MG63 (cell line): Measurements from ENCODE around the gene HIP1. TPM values are rescaled to one million over a fixed set of nuclear protein-coding genes. Genes with fewer than 3 reads are reported as not detected.
"Not testable (repeated sequence)": the region's sequence is repeated elsewhere in the genome, so short reads cannot be mapped to it uniquely, and the experiment has no call there.

Source experiments
- DNase-seq: peaks from one replicate; pipeline ENCODE4 v3.0.0-alpha.2; 2020
- H3K27me3 ChIP-seq: fragments of 250-450 bp; sonication (Bioruptor Pico); 2 replicates; pipeline ENCODE4 v1.5.1; 2020; ENCODE audit warnings: mild to moderate bottlenecking, moderate library complexity
- H3K36me3 ChIP-seq: fragments of 250-450 bp; sonication (Bioruptor Pico); 2 replicates; pipeline ENCODE4 v1.5.1; 2020; ENCODE audit warnings: mild to moderate bottlenecking, moderate library complexity
- H3K4me3 ChIP-seq: fragments of 250-450 bp; sonication (Bioruptor Pico); 2 replicates; pipeline ENCODE4 v1.5.1; 2020; ENCODE audit warnings: mild to moderate bottlenecking, moderate library complexity
- H3K9me3 ChIP-seq: fragments of 250-450 bp; sonication (Bioruptor Pico); 2 replicates; pipeline ENCODE4 v1.5.1; 2020; ENCODE audit warnings: mild to moderate bottlenecking, moderate library complexity
- total RNA-seq: library from RNA; depleted of rRNA; stranded (reverse); fragments of >200 nt; shearing (Covaris generic); gene quantifications from 2 replicates; pipeline ENCODE4 v1.2.3, GENCODE V29; 2014; ENCODE audit warnings: low replicate concordance

Gene HIP1
- total RNA-seq, 1 experiment from 2014 or later: 5.2 TPM

GRCh38 chr7:75595766-75596165, 143.0 kb downstream of the HIP1 start:
- no peak for DNase-seq
- H3K4me3 ChIP-seq: no peak overlapping the region
- no peaks in the 10 kb centered on the region for H3K36me3 ChIP-seq
- H3K9me3 ChIP-seq: no peaks in the 10 kb centered on the region
- no peaks in the 10 kb centered on the region for H3K27me3 ChIP-seq

- not testable (repeated sequence) for H3K4me3 ChIP-seq, H3K36me3 ChIP-seq, H3K9me3 ChIP-seq, H3K27me3 ChIP-seq, DNase-seq
Measured at GRCh38 chr7:75593500-75594184, 145.1 kb downstream of the HIP1 start.

- DNase-seq: no peak
- Histone ChIP-seq H3K9me3 (no peaks in the 10 kb centered on the region), H3K27me3 (no peaks in the 10 kb centered on the region), H3K36me3 (no peaks in the 10 kb centered on the region), H3K4me3 (no peak overlapping the region)
Measured at GRCh38 chr7:75591467-75592255, 147.1 kb downstream of the HIP1 start.

GRCh38 chr7:75590373-75591005, 148.3 kb downstream of the HIP1 start:
- DNase-seq: no peak
- Histone ChIP-seq H3K9me3 (no peaks in the 10 kb centered on the region), H3K36me3 (no peaks in the 10 kb centered on the region), H3K27me3 (no peaks in the 10 kb centered on the region), H3K4me3 (no peak overlapping the region)

GRCh38 chr7:75584354-75584753, 154.4 kb downstream of the HIP1 start:
- Histone ChIP-seq H3K27me3 (no peaks in the 10 kb centered on the region), H3K4me3 (no peak overlapping the region), H3K36me3 (no peaks in the 10 kb centered on the region), H3K9me3 (no peaks in the 10 kb centered on the region)
- DNase-seq: no peak

- DNase-seq: no peak
- H3K9me3 ChIP-seq: no peaks in the 10 kb centered on the region
- H3K27me3 ChIP-seq: no peaks in the 10 kb centered on the region
- H3K4me3 ChIP-seq: no peak overlapping the region
- H3K36me3 ChIP-seq: no peaks in the 10 kb centered on the region
Measured at GRCh38 chr7:75583255-75583654, 155.5 kb downstream of the HIP1 start.

GRCh38 chr7:75579899-75580298, 158.8 kb downstream of the HIP1 start:
- Histone ChIP-seq H3K9me3 (no peaks in the 10 kb centered on the region), H3K36me3 (no peaks in the 10 kb centered on the region), H3K27me3 (no peaks in the 10 kb centered on the region), H3K4me3 (no peak overlapping the region)
- DNase-seq: no peak

GRCh38 chr7:75578081-75578480, 160.7 kb downstream of the HIP1 start:
- DNase-seq: no peak
- H3K27me3 ChIP-seq: no peaks in the 10 kb centered on the region
- H3K9me3 ChIP-seq: no peaks in the 10 kb centered on the region
- no peak overlapping the region for H3K4me3 ChIP-seq
- no peaks in the 10 kb centered on the region for H3K36me3 ChIP-seq

- Histone ChIP-seq H3K4me3 (no peak overlapping the region), H3K36me3 (no peaks in the 10 kb centered on the region), H3K9me3 (no peaks in the 10 kb centered on the region), H3K27me3 (no peaks in the 10 kb centered on the region)
- no peak for DNase-seq
Measured at GRCh38 chr7:75575488-75576121, 163.1 kb downstream of the HIP1 start.

GRCh38 chr7:75573477-75574019, 165.2 kb downstream of the HIP1 start:
- Histone ChIP-seq H3K4me3 (no peak overlapping the region), H3K27me3 (no peaks in the 10 kb centered on the region), H3K36me3 (no peaks in the 10 kb centered on the region), H3K9me3 (no peaks in the 10 kb centered on the region)
- DNase-seq: no peak

GRCh38 chr7:75572814-75573213, 165.9 kb downstream of the HIP1 start:
- Histone ChIP-seq H3K36me3 (no peaks in the 10 kb centered on the region), H3K9me3 (no peaks in the 10 kb centered on the region), H3K27me3 (no peaks in the 10 kb centered on the region), H3K4me3 (no peak overlapping the region)
- DNase-seq: no peak

GRCh38 chr7:75572396-75572795, 166.3 kb downstream of the HIP1 start:
- DNase-seq: no peak
- H3K36me3 ChIP-seq: no peaks in the 10 kb centered on the region
- no peak overlapping the region for H3K4me3 ChIP-seq
- H3K9me3 ChIP-seq: no peaks in the 10 kb centered on the region
- no peaks in the 10 kb centered on the region for H3K27me3 ChIP-seq

- Histone ChIP-seq H3K4me3 (no peak overlapping the region), H3K9me3 (no peaks in the 10 kb centered on the region), H3K27me3 (no peaks in the 10 kb centered on the region), H3K36me3 (no peaks in the 10 kb centered on the region)
- DNase-seq: no peak
Measured at GRCh38 chr7:75571209-75571608, 167.5 kb downstream of the HIP1 start.

GRCh38 chr7:75569629-75570282, 169.0 kb downstream of the HIP1 start:
- DNase-seq, H3K36me3 ChIP-seq, H3K9me3 ChIP-seq, H3K27me3 ChIP-seq, H3K4me3 ChIP-seq: not testable (repeated sequence)

- Histone ChIP-seq H3K27me3 (no peaks in the 10 kb centered on the region), H3K36me3 (no peaks in the 10 kb centered on the region), H3K4me3 (no peak overlapping the region), H3K9me3 (no peaks in the 10 kb centered on the region)
- DNase-seq: no peak
Measured at GRCh38 chr7:75567948-75568595, 170.7 kb downstream of the HIP1 start.
